GM18511 (cell line): ENCODE data around the gene TXLNA.

Experiments used
- ATAC-seq: cut with Tn5 transposase; IDR thresholded peaks from one replicate; pipeline ENCODE4 v1.9.1; 2021; ENCODE audit warnings: mild to moderate bottlenecking, moderate library complexity; ENCODE audit not compliant: unreplicated experiment

TXLNA gene

GRCh38 chr1:32182060-32182459 is 2.6 kb downstream of the TXLNA start:
- no peak for ATAC-seq

GRCh38 chr1:32184650-32185049 is 5.2 kb downstream of the TXLNA start:
- ATAC-seq = no peak

- ATAC-seq = no peak
These were observed 6.6 kb downstream of the TXLNA start for GRCh38 chr1:32186077-32186476.

- no peak for ATAC-seq
These were observed 7.0 kb downstream of the TXLNA start for GRCh38 chr1:32186491-32186890.

GRCh38 chr1:32187850-32188249 is 8.4 kb downstream of the TXLNA start:
- ATAC-seq = no peak

- ATAC-seq = no peak
These were observed 12.9 kb downstream of the TXLNA start for GRCh38 chr1:32192220-32192948.

GRCh38 chr1:32194984-32195383 is 15.5 kb downstream of the TXLNA start:
- ATAC-seq = no peak

- no peak for ATAC-seq
These were observed 16.1 kb downstream of the TXLNA start for GRCh38 chr1:32195531-32195930.

GRCh38 chr1:32195972-32196823 is 16.7 kb downstream of the TXLNA start:
- no peak for ATAC-seq

GRCh38 chr1:32197074-32197473 is 17.6 kb downstream of the TXLNA start:
- ATAC-seq = no peak

GRCh38 chr1:32197837-32198236 is 18.4 kb downstream of the TXLNA start:
- ATAC-seq = no peak

GRCh38 chr1:32198237-32199042 is 19.0 kb downstream of the TXLNA start:
- no peak for ATAC-seq

- ATAC-seq = no peak
These were observed 19.7 kb downstream of the TXLNA start for GRCh38 chr1:32199043-32199716.

GRCh38 chr1:32199717-32200072 is 20.2 kb downstream of the TXLNA start:
- ATAC-seq = no peak

GRCh38 chr1:32200226-32201010 is 20.9 kb downstream of the TXLNA start, which contains the start of gene CCDC28B:
TSS of gene CCDC28B (plus strand) at chr1:32200595. CDS start at chr1:32201936, 1,341 bp downstream.
- peak; percentile 29 for ATAC-seq

GRCh38 chr1:32201011-32201855 is 21.8 kb downstream of the TXLNA start:
- ATAC-seq = peak; percentile 48

- no peak for ATAC-seq
These were observed 25.5 kb downstream of the TXLNA start for GRCh38 chr1:32204943-32205361.

GRCh38 chr1:32205401-32206370 is 26.2 kb downstream of the TXLNA start, which contains the start of gene IQCC:
TSS of gene IQCC (plus strand) at chr1:32205671. CDS start at chr1:32205682, 11 bp downstream.
- ATAC-seq = no peak
